ENCODE results near the gene OR2T8.

DNA sequence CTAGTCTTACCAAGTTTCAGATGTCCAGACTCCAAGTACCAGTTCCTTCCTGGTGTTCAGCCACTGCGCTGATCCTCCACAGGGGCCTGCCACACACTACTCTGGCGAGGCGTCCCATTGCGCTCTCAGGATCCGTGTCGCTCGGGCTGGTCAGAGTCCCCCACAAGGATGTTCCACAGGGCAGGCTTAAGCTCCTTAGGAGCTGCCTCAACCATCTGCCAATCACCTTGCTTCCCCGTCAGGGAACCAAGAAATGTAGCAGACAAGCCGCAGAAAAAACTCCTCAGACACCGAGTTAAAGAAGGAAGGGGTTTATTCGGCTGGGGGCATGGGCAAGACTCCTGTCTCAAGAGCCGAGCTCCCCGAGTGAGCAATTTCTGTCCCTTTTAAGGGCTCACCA, 14.9 kb upstream of the OR2T8 start:
- TF ChIP-seq SUZ12 (IDR thresholded peaks at IDR 0.05) (no peak), SP1 (IDR thresholded peaks at IDR 0.05) (no peak), NFRKB (IDR thresholded peaks at IDR 0.05) (no peak), FOXK2 (IDR thresholded peaks at IDR 0.05) (no peak), FOXA1 (IDR thresholded peaks at IDR 0.05) (no peak), FOXM1 (IDR thresholded peaks at IDR 0.05; ENCODE audit: borderline replicate concordance) (no peak), L3MBTL2 (conservative IDR thresholded peaks at IDR 0.05) (no peak), ELF4 (IDR thresholded peaks at IDR 0.05) (no peak)
